HG02938 (cell line): Measurements from ENCODE around the gene ATRIP.
A peak's percentile ranks its signal among the peaks of the same experiment; 100 is the strongest.
"Not testable (repeated sequence)": the region's sequence is repeated elsewhere in the genome, so short reads cannot be mapped to it uniquely, and the experiment has no call there.

Source experiments
- ATAC-seq: cut with Tn5 transposase; IDR thresholded peaks from one replicate; pipeline ENCODE4 v1.9.1; 2021; ENCODE audit warnings: mild to moderate bottlenecking, moderate library complexity; ENCODE audit not compliant: unreplicated experiment

Gene ATRIP

DNA sequence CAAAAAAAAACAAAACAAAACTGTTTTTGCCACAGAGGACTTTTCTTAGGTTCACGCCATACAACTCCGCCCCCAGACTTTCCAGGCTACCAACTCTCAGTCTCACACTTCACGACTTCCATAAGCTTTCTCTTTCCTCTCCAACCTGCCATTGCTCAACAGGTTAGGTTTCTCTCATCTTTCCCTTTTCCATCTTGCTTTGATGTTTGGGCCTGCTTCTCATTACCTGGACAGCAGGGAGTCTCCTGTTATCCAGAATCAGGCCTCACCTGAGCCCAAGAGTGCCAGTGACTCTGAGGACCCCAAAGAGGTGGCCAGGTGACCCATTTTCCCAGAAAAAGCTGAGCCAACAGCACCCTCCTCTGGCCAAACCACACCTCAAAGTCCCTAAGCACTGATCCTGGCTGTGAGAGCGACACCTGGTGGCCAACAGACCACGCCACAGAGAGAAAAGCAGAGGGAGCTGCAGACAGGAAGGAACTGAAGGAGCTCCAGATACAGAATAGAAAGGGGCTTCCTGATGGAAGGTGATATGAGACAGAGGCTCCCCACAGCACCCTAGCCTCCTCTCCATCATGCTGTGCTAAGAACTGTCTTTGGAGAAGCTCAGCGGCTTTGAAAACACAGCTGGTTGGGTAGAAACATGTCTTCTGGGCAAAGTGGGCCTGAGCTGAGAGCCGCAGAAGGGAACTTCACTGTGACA lies 10.6 kb upstream of the ATRIP start:
- ATAC-seq: no peak

- ATAC-seq: no peak
These were observed 10.1 kb upstream of the ATRIP start for GRCh38 chr3:48436477-48436787.

- ATAC-seq: no peak
These were observed 9.7 kb upstream of the ATRIP start for GRCh38 chr3:48436855-48437254.

DNA sequence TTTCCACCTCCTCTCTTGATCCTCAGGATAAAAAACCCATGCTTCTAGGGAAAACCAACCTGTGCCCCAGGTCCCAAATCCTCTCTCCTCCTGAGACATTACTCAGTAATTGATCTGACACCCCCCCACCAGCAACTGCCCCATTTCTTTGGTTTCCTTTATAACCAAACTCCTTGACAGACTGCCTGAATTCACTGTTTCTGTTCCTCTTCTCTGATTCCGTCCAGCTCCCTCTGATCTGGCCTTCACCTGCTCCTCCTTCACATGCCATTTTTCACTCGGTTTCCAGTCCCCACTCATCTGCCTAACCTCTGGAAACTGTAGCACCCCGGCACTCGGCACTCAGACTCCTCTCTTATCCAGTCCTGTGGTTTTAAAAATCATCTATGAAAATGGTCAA lies 8.7 kb upstream of the ATRIP start:
- no peak for ATAC-seq

- ATAC-seq: peak; percentile 96
These were observed 6.5 kb upstream of the ATRIP start, which contains the start of the genes CCDC51 and TMA7 for GRCh38 chr3:48439820-48440589. CCDC51 (minus strand) TSS chr3:48440119; CDS start chr3:48435128, 4,991 bp downstream. TMA7 (plus strand) TSS chr3:48440257; CDS start chr3:48440297, 40 bp downstream.

DNA sequence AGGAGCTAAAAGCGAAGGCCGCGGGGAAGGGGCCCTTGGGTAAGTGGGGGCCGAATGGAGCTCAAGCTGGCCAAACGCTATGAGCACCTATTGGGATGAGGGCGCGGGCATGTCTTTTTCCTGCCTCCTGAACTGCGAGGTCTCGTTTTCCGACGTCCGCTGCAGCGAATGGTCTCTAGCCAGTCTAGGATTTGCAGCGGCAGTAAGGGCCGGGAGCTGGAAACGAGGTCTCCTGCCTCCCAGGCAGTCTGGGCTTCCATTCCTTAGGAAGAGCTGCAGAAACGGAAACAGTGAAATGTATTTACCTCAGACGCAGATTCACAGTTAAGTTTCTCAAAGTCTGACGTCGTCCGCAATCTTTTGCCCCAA lies 6.0 kb upstream of the ATRIP start:
- peak; percentile 6 for ATAC-seq

GRCh38 chr3:48441940-48442339 lies 4.6 kb upstream of the ATRIP start:
- no peak for ATAC-seq

GRCh38 chr3:48445277-48445882 lies 1.2 kb upstream of the ATRIP start:
- no peak for ATAC-seq

GRCh38 chr3:48446043-48446424 lies 503 bp upstream of the ATRIP start:
- ATAC-seq: no peak

DNA sequence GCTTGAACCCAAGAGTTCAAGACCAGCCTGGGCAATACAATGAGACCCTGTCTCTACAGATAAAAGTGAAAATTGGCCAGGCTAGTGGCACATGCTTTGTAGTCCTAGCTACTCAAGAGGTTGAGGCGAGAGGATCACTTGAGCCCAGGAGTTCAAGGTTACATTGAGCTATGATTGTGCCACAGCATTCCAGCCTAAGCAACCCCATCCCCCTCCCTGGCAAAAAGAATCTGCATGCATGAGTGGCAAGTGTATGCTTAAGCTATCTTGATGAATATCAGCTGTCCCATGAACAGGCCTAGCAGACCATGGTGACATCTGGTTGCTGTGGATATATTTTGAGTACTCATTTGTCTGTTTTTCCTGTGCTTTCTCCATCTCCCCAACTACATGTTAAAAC lies 4.7 kb downstream of the ATRIP start:
- ATAC-seq: no peak

DNA sequence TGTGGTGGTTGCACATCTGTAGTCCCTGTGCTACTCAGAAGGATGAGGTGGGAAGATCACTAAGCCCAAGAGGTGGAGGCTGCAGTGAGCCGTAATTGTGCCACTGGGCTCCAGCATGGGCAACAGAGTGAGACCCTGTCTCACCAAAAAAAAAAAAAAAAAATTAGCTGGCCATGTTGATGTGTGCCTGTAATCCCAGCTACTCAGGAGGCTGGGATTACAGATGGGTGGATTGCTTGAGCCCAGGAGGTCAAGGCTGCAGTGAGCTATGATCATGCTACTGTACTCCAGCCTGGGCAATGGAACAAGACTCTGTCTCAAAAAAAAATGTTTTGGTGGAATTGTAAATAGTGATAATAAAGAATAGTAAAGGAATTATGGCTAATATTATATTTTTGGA lies 9.9 kb downstream of the ATRIP start:
- no peak for ATAC-seq

GRCh38 chr3:48459331-48459730 lies 12.8 kb downstream of the ATRIP start:
- no peak for ATAC-seq

GRCh38 chr3:48459773-48460516 lies 13.4 kb downstream of the ATRIP start:
- ATAC-seq: no peak

DNA sequence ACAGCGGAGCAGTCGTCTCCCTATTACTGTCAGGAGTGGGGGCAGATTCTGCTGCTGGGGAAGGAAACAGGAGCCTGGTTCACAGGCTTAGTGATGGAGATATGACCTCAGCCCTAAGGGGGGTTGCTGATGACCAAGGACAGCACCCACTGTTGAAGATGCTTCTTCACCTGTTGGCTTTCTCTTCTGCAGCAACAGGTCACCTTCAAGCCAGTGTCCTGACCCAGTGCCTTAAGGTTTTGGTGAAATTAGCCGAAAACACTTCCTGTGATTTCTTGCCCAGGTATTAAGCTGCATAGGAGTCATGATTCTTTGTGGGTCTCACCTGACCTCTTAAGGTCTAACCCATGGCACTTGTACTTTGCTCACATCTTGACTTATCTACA lies 14.0 kb downstream of the ATRIP start:
- no peak for ATAC-seq

- ATAC-seq: not testable (repeated sequence)
These were observed 15.2 kb downstream of the ATRIP start for GRCh38 chr3:48461767-48462166.

GRCh38 chr3:48463703-48464102 lies 17.2 kb downstream of the ATRIP start:
- ATAC-seq: no peak

- ATAC-seq: no peak
These were observed 18.2 kb downstream of the ATRIP start for GRCh38 chr3:48464713-48465221.

DNA sequence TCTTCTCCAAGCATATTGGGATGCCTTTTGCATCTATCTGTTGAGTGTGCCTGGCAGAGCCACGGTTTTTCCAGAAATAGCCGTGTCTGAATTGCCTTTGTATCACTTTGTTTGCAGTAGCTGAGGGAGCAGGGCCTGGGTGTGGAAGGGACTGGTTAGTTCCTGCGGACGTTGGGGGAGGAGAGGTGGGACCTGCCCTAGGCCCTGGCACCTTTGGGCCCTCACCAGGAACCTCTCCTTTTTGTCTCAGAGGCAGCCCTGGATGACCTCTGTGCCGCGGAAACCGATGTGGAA lies 18.6 kb downstream of the ATRIP start:
- no peak for ATAC-seq

GRCh38 chr3:48465531-48466378 lies 19.2 kb downstream of the ATRIP start:
- ATAC-seq: peak; percentile 83

DNA sequence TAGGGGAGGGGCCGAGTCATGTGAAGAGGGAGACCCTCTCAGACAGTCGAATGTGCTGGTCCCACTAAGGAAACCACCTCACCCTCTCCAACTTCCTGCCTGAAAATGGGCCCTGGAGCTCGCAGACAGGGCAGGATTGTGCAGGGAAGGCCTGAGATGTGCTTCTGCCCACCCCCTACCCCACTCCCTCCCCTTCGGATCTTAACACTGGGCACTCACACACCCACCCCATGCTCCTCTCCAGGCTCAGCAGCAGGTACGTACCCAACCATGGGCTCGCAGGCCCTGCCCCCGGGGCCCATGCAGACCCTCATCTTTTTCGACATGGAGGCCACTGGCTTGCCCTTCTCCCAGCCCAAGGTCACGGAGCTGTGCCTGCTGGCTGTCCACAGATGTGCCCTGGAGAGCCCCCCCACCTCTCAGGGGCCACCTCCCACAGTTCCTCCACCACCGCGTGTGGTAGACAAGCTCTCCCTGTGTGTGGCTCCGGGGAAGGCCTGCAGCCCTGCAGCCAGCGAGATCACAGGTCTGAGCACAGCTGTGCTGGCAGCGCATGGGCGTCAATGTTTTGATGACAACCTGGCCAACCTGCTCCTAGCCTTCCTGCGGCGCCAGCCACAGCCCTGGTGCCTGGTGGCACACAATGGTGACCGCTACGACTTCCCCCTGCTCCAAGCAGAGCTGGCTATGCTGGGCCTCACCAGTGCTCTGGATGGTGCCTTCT lies 20.0 kb downstream of the ATRIP start:
- no peak for ATAC-seq
